HEK293 (cell line): ENCODE results near the gene POMT2.

ENCODE experiments used
- CTCF ChIA-PET: fragments of 350-600 bp; formaldehyde crosslinking; extraction: SDS; loops from one replicate; lab custom pipeline; 2021; ENCODE audit warnings: antibody characterized with exemption; lab: Yijun Ruan, JAX
- POLR2A ChIA-PET: fragments of 300-600 bp; formaldehyde crosslinking; extraction: SDS; loops from one replicate; lab custom pipeline; 2020; ENCODE audit warnings: antibody characterized with exemption, inconsistent platforms; lab: Yijun Ruan, JAX
- H3K27ac ChIP-seq: fragments of 200-500 bp; sonication (Bioruptor generic); 2 replicates; pipeline ENCODE4 v1.5.1; 2014; ENCODE audit warnings: low read depth, low read length, control low read depth, inconsistent platforms; ENCODE audit errors: extremely low read depth
- H3K36me3 ChIP-seq, 2 experiments: fragments of 200-500 bp in 1 of 2; sonication (Bioruptor generic) in 1 of 2; 1 replicate in 1 of 2; 2 replicates in 1 of 2; pipeline ENCODE4 v1.5.1; 2014 to 2017; ENCODE audit warnings: inconsistent platforms in 2 of 2, low read length in 2 of 2; ENCODE audit not compliant: control insufficient read depth in 2 of 2, insufficient read depth in 1 of 2
- H3K4me1 ChIP-seq: fragments of 200-500 bp; sonication (Bioruptor generic); 2 replicates; pipeline ENCODE4 v1.5.1; 2014; ENCODE audit warnings: mild to moderate bottlenecking, low read length, inconsistent platforms; ENCODE audit not compliant: control insufficient read depth, insufficient read depth
- H3K4me3 ChIP-seq: 2 replicates; pipeline ENCODE4 v1.5.1; 2011; ENCODE audit warnings: low read depth, mild to moderate bottlenecking, control low read depth, low read length, moderate library complexity
- H3K9me3 ChIP-seq: fragments of 200-500 bp; sonication (Bioruptor generic); 2 replicates; pipeline ENCODE4 v1.5.1; 2014; ENCODE audit warnings: low read depth, low read length, inconsistent platforms; ENCODE audit not compliant: control insufficient read depth, insufficient read depth
- BCL11B ChIP-seq: fragments of 450-650 bp; formaldehyde crosslinking; IDR thresholded peaks from 2 replicates; pipeline ENCODE4 v1.5.1; 2016; ENCODE audit warnings: low read depth, missing biosample characterization, missing genetic modification characterization
- CTCF ChIP-seq: fragments of 450-650 bp; formaldehyde crosslinking; IDR thresholded peaks from 2 replicates; pipeline ENCODE4 v1.5.1; 2016; ENCODE audit warnings: missing biosample characterization, missing genetic modification characterization
- GFI1B ChIP-seq: fragments of 450-650 bp; formaldehyde crosslinking; IDR thresholded peaks from 2 replicates; pipeline ENCODE4 v1.5.1; 2016; ENCODE audit warnings: missing biosample characterization, missing genetic modification characterization
- KLF17 ChIP-seq: fragments of 450-650 bp; formaldehyde crosslinking; IDR thresholded peaks from 2 replicates; pipeline ENCODE4 v1.5.1; 2016; ENCODE audit warnings: missing biosample characterization, missing genetic modification characterization
- KLF7 ChIP-seq: fragments of 450-650 bp; formaldehyde crosslinking; IDR thresholded peaks from 2 replicates; pipeline ENCODE4 v1.5.1; 2016; ENCODE audit warnings: missing biosample characterization, missing genetic modification characterization, borderline replicate concordance
- SP3 ChIP-seq: fragments of 450-650 bp; formaldehyde crosslinking; IDR thresholded peaks from 2 replicates; pipeline ENCODE4 v1.5.1; 2016; ENCODE audit warnings: missing biosample characterization, missing genetic modification characterization
- ZBTB20 ChIP-seq: fragments of 450-650 bp; formaldehyde crosslinking; IDR thresholded peaks from 2 replicates; pipeline ENCODE4 v1.5.1; 2016; ENCODE audit warnings: missing biosample characterization, missing genetic modification characterization
- ZFP69B ChIP-seq: fragments of 450-650 bp; formaldehyde crosslinking; IDR thresholded peaks from 2 replicates; pipeline ENCODE4 v1.5.1; 2016; ENCODE audit warnings: missing biosample characterization, missing genetic modification characterization
- ZNF10 ChIP-seq: fragments of 450-650 bp; formaldehyde crosslinking; IDR thresholded peaks from 2 replicates; pipeline ENCODE4 v1.5.1; 2017; ENCODE audit warnings: missing biosample characterization, missing genetic modification characterization
- ZNF112 ChIP-seq: fragments of 450-650 bp; formaldehyde crosslinking; IDR thresholded peaks from 2 replicates; pipeline ENCODE4 v1.5.0; 2017; ENCODE audit warnings: missing biosample characterization, missing genetic modification characterization
- ZNF133 ChIP-seq: fragments of 450-650 bp; formaldehyde crosslinking; IDR thresholded peaks from 2 replicates; pipeline ENCODE4 v1.5.1; 2016; ENCODE audit warnings: missing biosample characterization, missing genetic modification characterization
- ZNF138 ChIP-seq: fragments of 450-650 bp; formaldehyde crosslinking; IDR thresholded peaks from 2 replicates; pipeline ENCODE4 v1.5.1; 2016; ENCODE audit warnings: missing biosample characterization, missing genetic modification characterization, borderline replicate concordance
- ZNF157 ChIP-seq: fragments of 450-650 bp; formaldehyde crosslinking; IDR thresholded peaks from 2 replicates; pipeline ENCODE4 v1.5.1; 2016; ENCODE audit warnings: missing biosample characterization, missing genetic modification characterization
- ZNF175 ChIP-seq: fragments of 450-650 bp; formaldehyde crosslinking; IDR thresholded peaks from 2 replicates; pipeline ENCODE4 v1.5.1; 2016; ENCODE audit warnings: missing biosample characterization, missing genetic modification characterization
- ZNF18 ChIP-seq: fragments of 450-650 bp; formaldehyde crosslinking; IDR thresholded peaks from 2 replicates; pipeline ENCODE4 v1.5.1; 2016; ENCODE audit warnings: missing biosample characterization, missing genetic modification characterization
- ZNF19 ChIP-seq: fragments of 450-650 bp; formaldehyde crosslinking; IDR thresholded peaks from 2 replicates; pipeline ENCODE4; 2016; ENCODE audit warnings: missing biosample characterization, missing genetic modification characterization, low read depth
- ZNF37A ChIP-seq: fragments of 450-650 bp; IDR thresholded peaks from 2 replicates; pipeline ENCODE4 v1.5.1; 2018; ENCODE audit warnings: missing biosample characterization, missing genetic modification characterization
- ZNF398 ChIP-seq: fragments of 450-650 bp; formaldehyde crosslinking; IDR thresholded peaks from 2 replicates; pipeline ENCODE4 v1.5.1; 2017; ENCODE audit warnings: missing biosample characterization, missing genetic modification characterization
- ZNF513 ChIP-seq: fragments of 450-650 bp; IDR thresholded peaks from 2 replicates; pipeline ENCODE4 v1.5.1; 2018; ENCODE audit warnings: missing biosample characterization, missing genetic modification characterization
- ZNF521 ChIP-seq: fragments of 450-650 bp; formaldehyde crosslinking; IDR thresholded peaks from 2 replicates; pipeline ENCODE4 v1.5.1; 2017; ENCODE audit warnings: missing biosample characterization, mild to moderate bottlenecking, missing genetic modification characterization
- ZNF677 ChIP-seq: fragments of 450-650 bp; IDR thresholded peaks from 2 replicates; pipeline ENCODE4 v1.5.0; 2018; ENCODE audit warnings: missing biosample characterization, mild to moderate bottlenecking, missing genetic modification characterization, moderate library complexity

POMT2 gene

GRCh38 chr14:77329872-77330271, 9.2 kb upstream of the POMT2 start:
- no peak for TF ChIP-seq BCL11B
- no peak for TF ChIP-seq ZNF138
- no peak for TF ChIP-seq ZNF157
- no peak for TF ChIP-seq ZNF175
- TF ChIP-seq ZNF112 (tag by site-specific recombination) = no peak
- no peak for TF ChIP-seq KLF7 (tag by site-specific recombination)
- no peak for TF ChIP-seq SP3 (tag by site-specific recombination)
- TF ChIP-seq ZFP69B (tag by site-specific recombination) = no peak
- no peak for TF ChIP-seq ZNF521 (tag by site-specific recombination)
- TF ChIP-seq ZNF18 (tag by site-specific recombination) = no peak
- no peak for TF ChIP-seq ZBTB20 (tag by site-specific recombination)
- no peak for TF ChIP-seq ZNF513
- TF ChIP-seq ZNF19 (tag by site-specific recombination) = no peak
- no peak for TF ChIP-seq GFI1B
- TF ChIP-seq ZNF398 (tag by site-specific recombination) = no peak
- no peak for TF ChIP-seq KLF17 (tag by site-specific recombination)
- TF ChIP-seq ZNF10 (tag by site-specific recombination) = no peak
- TF ChIP-seq ZNF677 (tag by site-specific recombination) = no peak
- TF ChIP-seq, all 188 proteins: peak for 0
- no peaks in the 10 kb centered on the region for H3K4me1 ChIP-seq
- H3K9me3 ChIP-seq = no peaks in the 10 kb centered on the region
- ChIA-PET CTCF (interaction anchor here (0.7 to 1.4 kb wide), 2 partner anchors 16 to 29 kb away, joined by 3 to 6 read pairs; no protein-coding TSS in a partner anchor), POLR2A (interaction anchor here (0.9 to 1.7 kb wide), 2 partner anchors 14 to 47 kb away, joined by 4 to 5 read pairs; partner anchors contain the start of genes SAMD15 and TMED8)
- H3K36me3 ChIP-seq = no peaks in the 10 kb centered on the region; a peak in 1 of 3 replicates
- H3K4me3 ChIP-seq = no peak overlapping the region
- H3K27ac ChIP-seq = no peak overlapping the region

- CTCF ChIA-PET = no interaction called here
Observed at GRCh38 chr14:77327111-77327510, 6.4 kb upstream of the POMT2 start.

More at GRCh38 chr14:77327111-77327510, 6.4 kb upstream of the POMT2 start:
- Histone ChIP-seq H3K9me3 (no peaks in the 10 kb centered on the region), H3K4me1 (no peaks in the 10 kb centered on the region), H3K36me3 (no peaks in the 10 kb centered on the region; a peak in 1 of 3 replicates), H3K27ac (no peak overlapping the region), H3K4me3 (no peak overlapping the region)
- POLR2A ChIA-PET = no interaction called here
- TF ChIP-seq ZNF133 (tag by site-specific recombination) (no peak), CTCF (tag by site-specific recombination) (no peak), ZNF37A (no peak)
